ENCODE results near the gene TMEM204.

The TMEM204 gene

DNA sequence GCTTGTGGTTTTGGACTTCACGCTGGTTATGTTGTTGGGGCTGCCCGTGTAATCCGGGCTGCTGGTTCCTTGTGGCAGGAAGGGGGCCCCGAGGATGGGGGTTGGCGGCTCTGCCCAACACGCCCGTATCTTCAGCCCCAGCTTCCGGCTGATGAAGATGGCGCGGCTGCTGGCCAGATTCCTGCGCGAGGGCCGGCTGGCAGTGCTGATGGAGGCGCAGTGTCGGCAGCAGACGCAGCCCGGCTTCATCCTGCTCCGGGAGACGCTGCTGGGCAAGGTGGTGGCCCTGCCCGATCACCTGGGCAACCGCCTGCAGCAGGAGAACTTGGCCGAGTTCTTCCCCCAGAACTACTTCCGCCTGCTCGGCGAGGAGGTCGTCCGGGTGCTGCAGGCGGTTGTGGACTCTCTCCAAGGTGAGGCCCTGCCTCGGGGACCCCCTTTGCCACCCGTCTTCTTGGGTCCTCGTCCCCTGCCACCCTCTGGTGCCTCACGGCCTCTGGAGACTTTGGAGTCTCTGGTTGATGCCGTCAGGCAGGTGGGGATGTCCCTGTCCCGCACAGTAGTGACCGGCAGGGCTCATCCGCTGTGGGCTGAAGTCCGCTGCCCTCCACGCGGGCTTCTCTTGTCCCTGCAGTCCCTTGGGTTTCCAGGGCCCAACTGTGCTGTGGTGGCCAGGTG is 38.1 kb upstream of the TMEM204 start:
- TF ChIP-seq, protein P1, sequence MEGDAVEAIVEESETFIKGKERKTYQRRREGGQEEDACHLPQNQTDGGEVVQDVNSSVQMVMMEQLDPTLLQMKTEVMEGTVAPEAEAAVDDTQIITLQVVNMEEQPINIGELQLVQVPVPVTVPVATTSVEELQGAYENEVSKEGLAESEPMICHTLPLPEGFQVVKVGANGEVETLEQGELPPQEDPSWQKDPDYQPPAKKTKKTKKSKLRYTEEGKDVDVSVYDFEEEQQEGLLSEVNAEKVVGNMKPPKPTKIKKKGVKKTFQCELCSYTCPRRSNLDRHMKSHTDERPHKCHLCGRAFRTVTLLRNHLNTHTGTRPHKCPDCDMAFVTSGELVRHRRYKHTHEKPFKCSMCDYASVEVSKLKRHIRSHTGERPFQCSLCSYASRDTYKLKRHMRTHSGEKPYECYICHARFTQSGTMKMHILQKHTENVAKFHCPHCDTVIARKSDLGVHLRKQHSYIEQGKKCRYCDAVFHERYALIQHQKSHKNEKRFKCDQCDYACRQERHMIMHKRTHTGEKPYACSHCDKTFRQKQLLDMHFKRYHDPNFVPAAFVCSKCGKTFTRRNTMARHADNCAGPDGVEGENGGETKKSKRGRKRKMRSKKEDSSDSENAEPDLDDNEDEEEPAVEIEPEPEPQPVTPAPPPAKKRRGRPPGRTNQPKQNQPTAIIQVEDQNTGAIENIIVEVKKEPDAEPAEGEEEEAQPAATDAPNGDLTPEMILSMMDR (conservative IDR thresholded peaks at IDR 0.05) = no peak
- H3K27ac ChIP-seq = no peak overlapping the region; the same call in 1 of the 2 replicates

- no peak overlapping the region for H3K27ac ChIP-seq
- TF ChIP-seq, protein P1 (conservative IDR thresholded peaks at IDR 0.05) = no peak
Measured at GRCh38 chr16:1495889-1496262, 37.6 kb upstream of the TMEM204 start.

GRCh38 chr16:1496464-1496863 is 37.0 kb upstream of the TMEM204 start:
- no peak overlapping the region for H3K27ac ChIP-seq
- TF ChIP-seq, protein P1 (conservative IDR thresholded peaks at IDR 0.05) = no peak

- TF ChIP-seq, protein P1 (conservative IDR thresholded peaks at IDR 0.05) = no peak
- H3K27ac ChIP-seq = no peak overlapping the region
Measured at GRCh38 chr16:1497014-1497598, 36.4 kb upstream of the TMEM204 start.

GRCh38 chr16:1498899-1499676 is 34.4 kb upstream of the TMEM204 start:
- no peak overlapping the region for H3K27ac ChIP-seq
- TF ChIP-seq, protein P1 (conservative IDR thresholded peaks at IDR 0.05) = no peak

- TF ChIP-seq, protein P1 (conservative IDR thresholded peaks at IDR 0.05) = no peak
- no peak overlapping the region for H3K27ac ChIP-seq
Measured at GRCh38 chr16:1499756-1500464, 33.6 kb upstream of the TMEM204 start.

Data from VCaP (cell line).